Neutrophil (primary cell): ENCODE data around the gene CCDC187.

Experiments
- H3K27ac ChIP-seq: fragments of 200-600 bp; sonication (generic); 2 replicates; pipeline ENCODE4 v1.5.1; 2016; ENCODE audit warnings: mild to moderate bottlenecking, moderate library complexity
- H3K27me3 ChIP-seq: fragments of 200-600 bp; sonication (generic); 2 replicates; pipeline ENCODE4 v1.6.0; 2016; ENCODE audit warnings: mild to moderate bottlenecking
- H3K36me3 ChIP-seq: fragments of 200-600 bp; sonication (generic); 2 replicates; pipeline ENCODE4 v1.5.1; 2017
- H3K4me1 ChIP-seq, 2 experiments: fragments of 200-600 bp in 1 of 2; sonication (generic) in 1 of 2; 1 replicate in 1 of 2; 2 replicates in 1 of 2; pipeline versions ENCODE4 v1.5.1 to v1.6.1; 2013 to 2016; ENCODE audit warnings: low read depth in 1 of 2, low read length in 1 of 2, mild to moderate bottlenecking in 1 of 2, moderate library complexity in 1 of 2; ENCODE audit not compliant: control insufficient read depth in 1 of 2, insufficient read depth in 1 of 2
- H3K4me3 ChIP-seq, 2 experiments: fragments of 200-600 bp in 1 of 2; sonication (generic) in 1 of 2; 1 replicate in 1 of 2; 2 replicates in 1 of 2; pipeline ENCODE4 v1.5.1; 2013 to 2016; ENCODE audit warnings: low read depth in 1 of 2, low read length in 1 of 2, mild to moderate bottlenecking in 1 of 2, moderate library complexity in 1 of 2
- H3K9me3 ChIP-seq: fragments of 200-600 bp; sonication (generic); 2 replicates; pipeline ENCODE4 v1.5.1; 2016
- CTCF ChIP-seq: fragments of 200-600 bp; sonication (generic); IDR thresholded peaks from 2 replicates; pipeline ENCODE4 v1.5.1; 2016; ENCODE audit warnings: antibody characterized with exemption

Gene CCDC187

GRCh38 chr9:136291306-136292025 is 12.4 kb downstream of the CCDC187 start:
- no peak overlapping the region for H3K27ac ChIP-seq
- TF ChIP-seq CTCF, result no peak
- no peaks in the 10 kb centered on the region for H3K4me1 ChIP-seq
- no peaks in the 10 kb centered on the region for H3K36me3 ChIP-seq
- H3K4me3 ChIP-seq, result no peak overlapping the region
- no peaks in the 10 kb centered on the region for H3K9me3 ChIP-seq
- H3K27me3 ChIP-seq, result no peaks in the 10 kb centered on the region

- no peak overlapping the region for H3K27ac ChIP-seq
- H3K4me1 ChIP-seq, result no peaks in the 10 kb centered on the region
- H3K9me3 ChIP-seq, result no peaks in the 10 kb centered on the region
- H3K27me3 ChIP-seq, result no peaks in the 10 kb centered on the region
- H3K36me3 ChIP-seq, result no peaks in the 10 kb centered on the region
- H3K4me3 ChIP-seq, result no peak overlapping the region
- TF ChIP-seq CTCF, result no peak
Observed at GRCh38 chr9:136290508-136291000, 13.3 kb downstream of the CCDC187 start.

- Histone ChIP-seq H3K9me3 (no peaks in the 10 kb centered on the region), H3K36me3 (no peaks in the 10 kb centered on the region), H3K4me3 (no peak overlapping the region), H3K4me1 (no peaks in the 10 kb centered on the region), H3K27ac (no peak overlapping the region), H3K27me3 (no peaks in the 10 kb centered on the region)
- no peak for TF ChIP-seq CTCF
Observed at GRCh38 chr9:136289651-136290507, 14.0 kb downstream of the CCDC187 start.

- Histone ChIP-seq H3K27me3 (peaks cover 5% of the 10 kb centered on the region), H3K36me3 (no peaks in the 10 kb centered on the region), H3K4me3 (no peak overlapping the region), H3K9me3 (no peaks in the 10 kb centered on the region), H3K27ac (no peak overlapping the region), H3K4me1 (peaks cover 0 to 4% of the 10 kb centered on the region in 2 experiments)
- TF ChIP-seq CTCF, result no peak
Observed at GRCh38 chr9:136287960-136288753, 15.7 kb downstream of the CCDC187 start.

GRCh38 chr9:136286987-136287379 is 16.9 kb downstream of the CCDC187 start:
- no peak overlapping the region for H3K4me3 ChIP-seq
- no peaks in the 10 kb centered on the region for H3K9me3 ChIP-seq
- no peaks in the 10 kb centered on the region for H3K36me3 ChIP-seq
- no peak for TF ChIP-seq CTCF
- peaks cover 0 to 4% of the 10 kb centered on the region in 2 experiments for H3K4me1 ChIP-seq
- H3K27me3 ChIP-seq, result peaks cover 17% of the 10 kb centered on the region
- no peak overlapping the region for H3K27ac ChIP-seq
